ENCODE measurements around the gene PCGF3. TPM values are rescaled to one million over a fixed set of nuclear protein-coding genes. Genes with fewer than 3 reads are reported as not detected.

The PCGF3 gene
- total RNA-seq, 2 donors from 2014 or later: 59.0 to 135 TPM

DNA sequence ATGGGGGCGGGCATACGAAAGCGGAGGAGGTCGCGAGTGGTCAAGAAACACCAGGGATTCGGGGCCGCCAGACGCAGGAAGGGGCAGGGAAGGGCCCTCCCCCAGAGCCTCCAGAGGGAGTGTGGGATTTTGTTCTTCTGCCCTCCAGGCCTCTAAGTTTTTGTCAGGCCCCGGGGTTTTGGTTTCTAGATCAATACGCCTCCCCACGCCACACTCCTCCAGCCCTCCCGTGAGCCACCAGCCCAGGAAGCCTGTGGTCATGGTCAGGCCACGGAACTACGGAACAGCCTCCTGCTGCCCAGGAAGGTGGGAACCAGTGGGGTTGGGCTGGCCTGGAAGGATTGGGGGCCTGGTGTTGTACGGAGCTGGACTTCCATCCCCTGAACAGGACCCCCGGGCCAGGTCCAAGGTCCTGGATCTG is 81.9 kb downstream of the PCGF3 start:
- no peaks in the 10 kb centered on the region for H3K36me3 ChIP-seq
- WGBS: 73% methylated on average over 16 of the region's 16 CpGs
- H3K27me3 ChIP-seq (replicated peaks; ENCODE audit: insufficient read depth): no peaks in the 10 kb centered on the region
- intact Hi-C loops (cut with DNase I): no loop called here
- TF ChIP-seq POLR2A (IDR thresholded peaks at IDR 0.05) (no peak), POLR2AphosphoS5 (IDR thresholded peaks at IDR 0.05) (no peak)
- TF ChIP-seq, protein P1, sequence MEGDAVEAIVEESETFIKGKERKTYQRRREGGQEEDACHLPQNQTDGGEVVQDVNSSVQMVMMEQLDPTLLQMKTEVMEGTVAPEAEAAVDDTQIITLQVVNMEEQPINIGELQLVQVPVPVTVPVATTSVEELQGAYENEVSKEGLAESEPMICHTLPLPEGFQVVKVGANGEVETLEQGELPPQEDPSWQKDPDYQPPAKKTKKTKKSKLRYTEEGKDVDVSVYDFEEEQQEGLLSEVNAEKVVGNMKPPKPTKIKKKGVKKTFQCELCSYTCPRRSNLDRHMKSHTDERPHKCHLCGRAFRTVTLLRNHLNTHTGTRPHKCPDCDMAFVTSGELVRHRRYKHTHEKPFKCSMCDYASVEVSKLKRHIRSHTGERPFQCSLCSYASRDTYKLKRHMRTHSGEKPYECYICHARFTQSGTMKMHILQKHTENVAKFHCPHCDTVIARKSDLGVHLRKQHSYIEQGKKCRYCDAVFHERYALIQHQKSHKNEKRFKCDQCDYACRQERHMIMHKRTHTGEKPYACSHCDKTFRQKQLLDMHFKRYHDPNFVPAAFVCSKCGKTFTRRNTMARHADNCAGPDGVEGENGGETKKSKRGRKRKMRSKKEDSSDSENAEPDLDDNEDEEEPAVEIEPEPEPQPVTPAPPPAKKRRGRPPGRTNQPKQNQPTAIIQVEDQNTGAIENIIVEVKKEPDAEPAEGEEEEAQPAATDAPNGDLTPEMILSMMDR (IDR thresholded peaks at IDR 0.05): no peak
- no peak for DNase-seq (ENCODE audit: low spot score)
- no peaks in the 10 kb centered on the region for H3K9me3 ChIP-seq
- H3K4me3 ChIP-seq: no peak overlapping the region
- H3K4me1 ChIP-seq (replicated peaks): peaks cover 17% of the 10 kb centered on the region
- no peak overlapping the region for H3K27ac ChIP-seq

DNA sequence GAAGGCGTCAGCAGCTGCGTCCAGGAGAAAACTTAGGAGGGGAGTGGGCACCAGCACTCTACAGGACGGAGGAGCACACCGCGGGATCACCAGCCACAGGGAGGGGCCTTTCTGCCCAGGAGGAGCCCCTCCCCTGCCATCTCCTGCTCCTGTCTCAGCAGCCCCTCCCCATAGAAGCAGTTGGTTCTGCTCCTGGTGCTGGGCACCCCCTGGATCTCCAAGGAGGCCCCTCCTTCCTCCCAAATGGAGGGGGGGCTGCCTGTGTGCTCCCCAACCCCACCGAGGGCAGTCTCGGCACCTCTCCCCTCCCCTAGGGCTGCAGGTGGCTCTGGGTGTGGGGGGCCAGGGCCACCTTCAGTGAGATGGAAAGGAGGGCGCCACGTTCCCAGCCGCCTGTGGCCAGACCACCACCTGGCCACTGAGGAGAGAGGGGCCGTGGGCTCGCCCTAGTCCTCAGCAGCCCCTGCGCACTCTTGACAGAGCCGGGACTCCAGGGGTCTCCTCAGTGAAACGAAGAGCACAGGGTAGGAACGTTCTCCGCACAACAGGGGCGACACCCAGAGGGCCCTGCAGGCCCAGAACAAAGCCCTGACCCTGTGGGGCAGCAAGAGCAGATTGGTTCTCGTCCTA is 82.5 kb downstream of the PCGF3 start:
- Histone ChIP-seq H3K36me3 (no peaks in the 10 kb centered on the region), H3K4me1 (replicated peaks) (peaks cover 15% of the 10 kb centered on the region), H3K27ac (no peak overlapping the region), H3K4me3 (no peak overlapping the region), H3K9me3 (no peaks in the 10 kb centered on the region), H3K27me3 (replicated peaks; ENCODE audit: insufficient read depth) (no peaks in the 10 kb centered on the region)
- 80% methylated on average over 17 of the region's 19 CpGs for WGBS
- intact Hi-C loops (cut with DNase I): no loop called here
- TF ChIP-seq, protein P1 (IDR thresholded peaks at IDR 0.05): no peak
- no peak for TF ChIP-seq POLR2AphosphoS5 (IDR thresholded peaks at IDR 0.05)
- TF ChIP-seq POLR2A (IDR thresholded peaks at IDR 0.05): no peak
- DNase-seq (ENCODE audit: low spot score): no peak

DNA sequence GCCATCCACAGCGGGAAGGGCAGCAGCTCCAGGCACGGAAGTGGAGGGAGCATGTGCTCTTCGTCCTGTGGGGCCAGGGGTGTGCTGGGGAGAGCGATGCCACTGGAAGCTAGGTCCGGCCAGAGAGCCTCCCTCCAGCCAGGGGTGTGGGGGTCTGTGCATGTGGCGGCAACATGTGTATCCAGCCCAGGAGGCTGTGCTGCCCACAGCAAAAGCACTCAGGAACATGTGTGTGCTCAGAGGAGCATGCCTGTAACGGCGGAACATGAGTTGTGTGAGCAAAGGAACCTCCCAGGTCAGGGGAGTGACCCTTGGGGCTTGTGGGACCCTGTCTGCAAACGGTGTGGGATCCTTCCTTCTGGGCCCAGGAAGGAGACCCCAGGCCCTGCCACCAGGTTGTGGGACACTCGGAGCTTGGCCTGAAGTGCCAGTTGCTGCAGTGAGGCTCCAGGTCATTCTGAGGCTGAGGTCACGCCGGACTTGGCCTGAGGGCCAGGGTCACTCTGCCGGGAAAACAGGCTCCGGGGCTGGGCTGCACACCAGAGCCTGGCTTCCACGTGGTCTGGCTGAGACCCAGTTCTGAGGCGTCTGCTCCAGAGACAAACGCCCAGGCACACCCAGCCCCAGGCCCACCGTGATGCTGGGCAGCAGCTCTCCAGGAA is 83.1 kb downstream of the PCGF3 start:
- intact Hi-C loops (cut with DNase I): no loop called here
- H3K9me3 ChIP-seq: no peaks in the 10 kb centered on the region
- no peak for TF ChIP-seq POLR2A (IDR thresholded peaks at IDR 0.05)
- no peak for TF ChIP-seq POLR2AphosphoS5 (IDR thresholded peaks at IDR 0.05)
- TF ChIP-seq, protein P1 (IDR thresholded peaks at IDR 0.05): no peak
- H3K4me1 ChIP-seq (replicated peaks): peaks cover 13% of the 10 kb centered on the region
- WGBS: 86% methylated on average over 10 of the region's 18 CpGs
- no peak overlapping the region for H3K4me3 ChIP-seq
- H3K36me3 ChIP-seq: no peaks in the 10 kb centered on the region
- no peaks in the 10 kb centered on the region for H3K27me3 ChIP-seq (replicated peaks; ENCODE audit: insufficient read depth)
- no peak for DNase-seq (ENCODE audit: low spot score)
- no peak overlapping the region for H3K27ac ChIP-seq

- Histone ChIP-seq H3K4me1 (replicated peaks) (peaks cover 13% of the 10 kb centered on the region), H3K36me3 (no peaks in the 10 kb centered on the region), H3K27ac (no peak overlapping the region), H3K9me3 (no peaks in the 10 kb centered on the region), H3K4me3 (no peak overlapping the region), H3K27me3 (replicated peaks; ENCODE audit: insufficient read depth) (peaks cover 3% of the 10 kb centered on the region)
- no peak for DNase-seq (ENCODE audit: low spot score)
- 88% methylated on average over 17 of the region's 27 CpGs for WGBS
- TF ChIP-seq, protein P1 (IDR thresholded peaks at IDR 0.05): no peak
- no peak for TF ChIP-seq POLR2A (IDR thresholded peaks at IDR 0.05)
- no peak for TF ChIP-seq POLR2AphosphoS5 (IDR thresholded peaks at IDR 0.05)
- intact Hi-C loops (cut with DNase I): no loop called here
These were observed 84.2 kb downstream of the PCGF3 start for GRCh38 chr4:789571-790465.

Data from prostate gland (tissue), 2 donors.